Sigmoid colon (tissue), 4 donors: Measurements from ENCODE around the gene R3HDM4.

ENCODE experiments used
- EP300 ChIP-seq, 4 donors: sonication (generic); formaldehyde crosslinking; IDR thresholded peaks; one replicate each; pipeline ENCODE4 v1.6.1; 2017; ENCODE audit warnings: antibody characterized with exemption in 4 of 4
- POLR2A ChIP-seq, 2 donors: fragments of 450-650 bp; IDR thresholded peaks; one replicate each; pipeline ENCODE4 v1.6.1; 2016; ENCODE audit warnings: antibody characterized with exemption in 2 of 2, mild to moderate bottlenecking in 2 of 2, moderate library complexity in 2 of 2
- TF ChIP-seq, protein P1 (sequence below), 4 experiments: fragments of 450-650 bp in 3 of 4; fragments of 200-600 bp in 1 of 4; IDR thresholded peaks; one replicate each; pipeline ENCODE4 v1.5.1; 2016 to 2019; ENCODE audit warnings: antibody characterized with exemption in 4 of 4, mild to moderate bottlenecking in 3 of 4, moderate library complexity in 2 of 4

DNA sequence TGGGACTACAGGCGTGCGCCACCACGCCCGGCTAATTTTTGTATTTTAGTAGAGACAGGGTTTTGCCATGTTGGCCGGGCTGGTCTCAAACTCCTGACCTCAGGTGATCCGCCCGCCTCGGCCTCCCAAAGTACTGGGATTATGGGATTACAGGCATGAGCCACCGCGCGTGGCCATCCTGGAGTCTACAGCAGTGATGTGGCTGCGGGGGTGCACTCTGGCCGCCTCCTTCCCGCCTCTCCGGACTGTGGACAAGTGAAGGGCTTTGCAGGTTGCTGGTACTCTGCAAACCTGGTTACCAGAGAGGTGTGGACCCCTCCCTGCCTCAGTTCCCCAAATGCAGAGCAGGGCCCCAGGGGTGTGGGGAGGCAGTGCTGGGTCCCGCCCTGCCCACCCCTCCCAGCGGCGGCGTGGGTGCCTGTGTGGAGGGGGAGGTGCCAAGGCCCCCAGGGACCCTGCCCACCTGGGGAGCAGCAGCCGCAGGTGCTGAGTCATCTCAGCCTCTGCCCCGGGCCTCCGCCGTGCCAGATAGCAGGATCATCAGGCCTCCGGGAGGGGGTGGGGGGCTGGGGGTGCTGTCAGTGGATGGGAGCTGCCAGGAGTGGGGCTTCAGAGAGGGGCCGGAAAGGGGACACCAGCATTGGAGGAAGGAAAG, 36.0 kb upstream of the R3HDM4 start:
- TF ChIP-seq POLR2A (IDR thresholded peaks at IDR 0.05) = no peak
- TF ChIP-seq, protein P1, sequence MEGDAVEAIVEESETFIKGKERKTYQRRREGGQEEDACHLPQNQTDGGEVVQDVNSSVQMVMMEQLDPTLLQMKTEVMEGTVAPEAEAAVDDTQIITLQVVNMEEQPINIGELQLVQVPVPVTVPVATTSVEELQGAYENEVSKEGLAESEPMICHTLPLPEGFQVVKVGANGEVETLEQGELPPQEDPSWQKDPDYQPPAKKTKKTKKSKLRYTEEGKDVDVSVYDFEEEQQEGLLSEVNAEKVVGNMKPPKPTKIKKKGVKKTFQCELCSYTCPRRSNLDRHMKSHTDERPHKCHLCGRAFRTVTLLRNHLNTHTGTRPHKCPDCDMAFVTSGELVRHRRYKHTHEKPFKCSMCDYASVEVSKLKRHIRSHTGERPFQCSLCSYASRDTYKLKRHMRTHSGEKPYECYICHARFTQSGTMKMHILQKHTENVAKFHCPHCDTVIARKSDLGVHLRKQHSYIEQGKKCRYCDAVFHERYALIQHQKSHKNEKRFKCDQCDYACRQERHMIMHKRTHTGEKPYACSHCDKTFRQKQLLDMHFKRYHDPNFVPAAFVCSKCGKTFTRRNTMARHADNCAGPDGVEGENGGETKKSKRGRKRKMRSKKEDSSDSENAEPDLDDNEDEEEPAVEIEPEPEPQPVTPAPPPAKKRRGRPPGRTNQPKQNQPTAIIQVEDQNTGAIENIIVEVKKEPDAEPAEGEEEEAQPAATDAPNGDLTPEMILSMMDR (IDR thresholded peaks at IDR 0.05) = no peak
- TF ChIP-seq EP300 (IDR thresholded peaks at IDR 0.05) = no peak
